ENCODE results near the gene RGS18.

- TF ChIP-seq CTCF (conservative IDR thresholded peaks at IDR 0.05; ENCODE audit: low read depth, low read length), result no peak
- no peak for TF ChIP-seq CEBPB (IDR thresholded peaks at IDR 0.05; ENCODE audit: low read depth, low read length)
- no peak for TF ChIP-seq RAD21 (IDR thresholded peaks at IDR 0.05; ENCODE audit: low read length)
- no peak for TF ChIP-seq POLR2A (IDR thresholded peaks at IDR 0.05; ENCODE audit: low read depth, low read length)
- TF ChIP-seq RCOR1 (IDR thresholded peaks at IDR 0.05; ENCODE audit: insufficient replicate concordance, low read length), result no peak
- no peak for TF ChIP-seq USF2 (IDR thresholded peaks at IDR 0.05; ENCODE audit: low read depth, low read length)
- no peak for TF ChIP-seq BHLHE40 (IDR thresholded peaks at IDR 0.05; ENCODE audit: low read depth, low read length)
- no peak for TF ChIP-seq RFX5 (IDR thresholded peaks at IDR 0.05; ENCODE audit: low read depth, low read length)
- TF ChIP-seq MAFK (IDR thresholded peaks at IDR 0.05; ENCODE audit: low read depth, low read length), result no peak
- TF ChIP-seq ELK1 (IDR thresholded peaks at IDR 0.05; ENCODE audit: borderline replicate concordance, low read depth, low read length), result no peak
- TF ChIP-seq MXI1 (IDR thresholded peaks at IDR 0.05; ENCODE audit: borderline replicate concordance, low read depth, low read length), result no peak
- no peak for TF ChIP-seq SMC3 (IDR thresholded peaks at IDR 0.05; ENCODE audit: low read depth, low read length)
Observed at GRCh38 chr1:192147221-192147620, 11.0 kb upstream of the RGS18 start.

Measured in IMR-90 (cell line).